HG03342 (cell line): ENCODE results near the gene FAM174B.

ENCODE experiments used
- ATAC-seq: cut with Tn5 transposase; IDR thresholded peaks from one replicate; pipeline ENCODE4 v1.9.1; 2021; ENCODE audit warnings: mild to moderate bottlenecking, moderate library complexity; ENCODE audit not compliant: unreplicated experiment

Gene FAM174B

GRCh38 chr15:92643849-92644815, 11.4 kb downstream of the FAM174B start:
- no peak for ATAC-seq

- no peak for ATAC-seq
Measured at GRCh38 chr15:92638709-92639365, 16.7 kb downstream of the FAM174B start.

- ATAC-seq: no peak
Measured at GRCh38 chr15:92638291-92638708, 17.3 kb downstream of the FAM174B start.

GRCh38 chr15:92637626-92638025, 17.9 kb downstream of the FAM174B start:
- no peak for ATAC-seq

GRCh38 chr15:92636908-92637481, 18.6 kb downstream of the FAM174B start:
- ATAC-seq: no peak

GRCh38 chr15:92636401-92636907, 19.1 kb downstream of the FAM174B start:
- no peak for ATAC-seq

GRCh38 chr15:92634671-92635201, 20.8 kb downstream of the FAM174B start:
- ATAC-seq: no peak

- ATAC-seq: no peak
Measured at GRCh38 chr15:92634060-92634459, 21.5 kb downstream of the FAM174B start.

- ATAC-seq: no peak
Measured at GRCh38 chr15:92633418-92633817, 22.2 kb downstream of the FAM174B start.

- no peak for ATAC-seq
Measured at GRCh38 chr15:92633001-92633400, 22.6 kb downstream of the FAM174B start.

GRCh38 chr15:92631721-92632120, 23.9 kb downstream of the FAM174B start:
- no peak for ATAC-seq

- no peak for ATAC-seq
Measured at GRCh38 chr15:92629975-92630626, 25.5 kb downstream of the FAM174B start.

GRCh38 chr15:92629276-92629974, 26.1 kb downstream of the FAM174B start:
- no peak for ATAC-seq

- no peak for ATAC-seq
Measured at GRCh38 chr15:92627014-92627413, 28.6 kb downstream of the FAM174B start.

- peak; percentile 73 for ATAC-seq
Measured at GRCh38 chr15:92625251-92625980, 30.2 kb downstream of the FAM174B start.

- ATAC-seq: no peak
Measured at GRCh38 chr15:92624401-92624991, 31.1 kb downstream of the FAM174B start.

- no peak for ATAC-seq
Measured at GRCh38 chr15:92623435-92623834, 32.1 kb downstream of the FAM174B start.

- no peak for ATAC-seq
Measured at GRCh38 chr15:92621972-92622533, 33.5 kb downstream of the FAM174B start.

- no peak for ATAC-seq
Measured at GRCh38 chr15:92620991-92621390, 34.6 kb downstream of the FAM174B start.
